NT2/D1 (cell line): ENCODE data around the gene OR56A1.

Experiments used
- SUZ12 ChIP-seq: IDR thresholded peaks from 2 replicates; pipeline ENCODE4 v1.6.1; 2011; ENCODE audit not compliant: insufficient read length, insufficient read depth; ENCODE audit errors: extremely low read depth
- ZNF274 ChIP-seq: IDR thresholded peaks from 2 replicates; pipeline ENCODE4 v1.6.1; 2011; ENCODE audit warnings: mild to moderate bottlenecking, low read depth, low read length

- TF ChIP-seq ZNF274 (no peak), SUZ12 (no peak)
Observed at GRCh38 chr11:6030708-6031405, at the start of gene OR56A1.
